ENCODE data around the gene NTNG2. TPM values are rescaled to one million over a fixed set of nuclear protein-coding genes. Genes with fewer than 3 reads are reported as not detected.

The NTNG2 gene
- total RNA-seq, 2 experiments from 2014 or later = 3.8 to 4.8 TPM

GRCh38 chr9:132181796-132182313 is 20.0 kb downstream of the NTNG2 start:
- Mint-ChIP-seq H3K27me3 (ENCODE audit: low read depth) (peaks cover 3% of the 10 kb centered on the region), H3K4me1 (ENCODE audit: low read depth) (no peaks in the 10 kb centered on the region), H3K4me3 (no peak overlapping the region), H3K27ac (no peak overlapping the region), H3K9me3 (ENCODE audit: insufficient read depth) (no peaks in the 10 kb centered on the region), H3K36me3 (ENCODE audit: low read depth) (no peaks in the 10 kb centered on the region)
- ATAC-seq (no peak), DNase-seq (no peak)
- ChIA-PET CTCF (interaction anchor here (1.4 kb wide), 1 partner anchor 12 kb away, joined by 5 read pairs; no protein-coding TSS in a partner anchor), POLR2A (no interaction called here)

- ATAC-seq = no peak
- Mint-ChIP-seq H3K36me3 (ENCODE audit: low read depth) (no peaks in the 10 kb centered on the region), H3K9me3 (ENCODE audit: insufficient read depth) (no peaks in the 10 kb centered on the region), H3K4me3 (no peak overlapping the region), H3K27me3 (ENCODE audit: low read depth) (peaks cover 3% of the 10 kb centered on the region), H3K27ac (no peak overlapping the region), H3K4me1 (ENCODE audit: low read depth) (no peaks in the 10 kb centered on the region)
- POLR2A ChIA-PET = no interaction called here
- DNase-seq = no peak
- CTCF ChIA-PET = interaction anchor here (1.0 to 1.4 kb wide), 2 partner anchors 13 to 54 kb away, joined by 4 to 5 read pairs; no protein-coding TSS in a partner anchor
These were observed 20.6 kb downstream of the NTNG2 start for GRCh38 chr9:132182314-132183091.

- Mint-ChIP-seq H3K9me3 (ENCODE audit: insufficient read depth) (no peaks in the 10 kb centered on the region), H3K27me3 (ENCODE audit: low read depth) (peaks cover 3% of the 10 kb centered on the region), H3K4me3 (no peak overlapping the region), H3K36me3 (ENCODE audit: low read depth) (no peaks in the 10 kb centered on the region), H3K27ac (no peak overlapping the region), H3K4me1 (ENCODE audit: low read depth) (no peaks in the 10 kb centered on the region)
- CTCF ChIA-PET = interaction anchor here (1.0 kb wide), 1 partner anchor 53 kb away, joined by 4 read pairs; no protein-coding TSS in a partner anchor
- no peak for DNase-seq
- no peak for ATAC-seq
- POLR2A ChIA-PET = no interaction called here
These were observed 21.3 kb downstream of the NTNG2 start for GRCh38 chr9:132183134-132183533.

GRCh38 chr9:132183715-132184114 is 21.9 kb downstream of the NTNG2 start:
- ATAC-seq (no peak), DNase-seq (no peak)
- H3K36me3 Mint-ChIP-seq (ENCODE audit: low read depth) = no peaks in the 10 kb centered on the region
- no peaks in the 10 kb centered on the region for H3K4me1 Mint-ChIP-seq (ENCODE audit: low read depth)
- ChIA-PET CTCF (interaction anchor here (1.0 kb wide), 1 partner anchor 53 kb away, joined by 4 read pairs; no protein-coding TSS in a partner anchor), POLR2A (no interaction called here)
- H3K4me3 Mint-ChIP-seq = no peak overlapping the region
- peaks cover 3% of the 10 kb centered on the region for H3K27me3 Mint-ChIP-seq (ENCODE audit: low read depth)
- no peak overlapping the region for H3K27ac Mint-ChIP-seq
- no peaks in the 10 kb centered on the region for H3K9me3 Mint-ChIP-seq (ENCODE audit: insufficient read depth)

GRCh38 chr9:132184124-132184523 is 22.3 kb downstream of the NTNG2 start:
- peaks cover 3% of the 10 kb centered on the region for H3K27me3 Mint-ChIP-seq (ENCODE audit: low read depth)
- H3K36me3 Mint-ChIP-seq (ENCODE audit: low read depth) = no peaks in the 10 kb centered on the region
- ATAC-seq = no peak
- no peaks in the 10 kb centered on the region for H3K9me3 Mint-ChIP-seq (ENCODE audit: insufficient read depth)
- DNase-seq = no peak
- H3K27ac Mint-ChIP-seq = no peak overlapping the region
- no peak overlapping the region for H3K4me3 Mint-ChIP-seq
- no peaks in the 10 kb centered on the region for H3K4me1 Mint-ChIP-seq (ENCODE audit: low read depth)
- ChIA-PET POLR2A (no interaction called here), CTCF (no interaction called here)

- Mint-ChIP-seq H3K4me3 (no peak overlapping the region), H3K36me3 (ENCODE audit: low read depth) (no peaks in the 10 kb centered on the region), H3K9me3 (ENCODE audit: insufficient read depth) (no peaks in the 10 kb centered on the region), H3K4me1 (ENCODE audit: low read depth) (no peaks in the 10 kb centered on the region), H3K27ac (no peak overlapping the region), H3K27me3 (ENCODE audit: low read depth) (peaks cover 3% of the 10 kb centered on the region)
- ATAC-seq (no peak), DNase-seq (no peak)
- POLR2A ChIA-PET = no interaction called here
- CTCF ChIA-PET = interaction anchor here (1.6 kb wide), 1 partner anchor 15 kb away, joined by 7 read pairs; no protein-coding TSS in a partner anchor
These were observed 23.5 kb downstream of the NTNG2 start for GRCh38 chr9:132185073-132186009.

GRCh38 chr9:132187121-132187620 is 25.3 kb downstream of the NTNG2 start:
- H3K4me1 Mint-ChIP-seq (ENCODE audit: low read depth) = no peaks in the 10 kb centered on the region
- POLR2A ChIA-PET = no interaction called here

GRCh38 chr9:132190966-132191365 is 29.1 kb downstream of the NTNG2 start:
- CTCF ChIA-PET = interaction anchor here (1.2 kb wide), 1 partner anchor 21 kb away, joined by 5 read pairs; no protein-coding TSS in a partner anchor
- no peaks in the 10 kb centered on the region for H3K9me3 Mint-ChIP-seq (ENCODE audit: insufficient read depth)
- ATAC-seq = no peak
- no peak for DNase-seq
- H3K27ac Mint-ChIP-seq = no peak overlapping the region
- no peaks in the 10 kb centered on the region for H3K4me1 Mint-ChIP-seq (ENCODE audit: low read depth)
- no peaks in the 10 kb centered on the region for H3K36me3 Mint-ChIP-seq (ENCODE audit: low read depth)
- no peak overlapping the region for H3K4me3 Mint-ChIP-seq
- no peaks in the 10 kb centered on the region for H3K27me3 Mint-ChIP-seq (ENCODE audit: low read depth)
- POLR2A ChIA-PET = no interaction called here

More at GRCh38 chr9:132187121-132187620, 25.3 kb downstream of the NTNG2 start:
- H3K4me3 Mint-ChIP-seq = no peak overlapping the region
- CTCF ChIA-PET = no interaction called here
- ATAC-seq (no peak), DNase-seq (no peak)
- no peaks in the 10 kb centered on the region for H3K36me3 Mint-ChIP-seq (ENCODE audit: low read depth)
- no peaks in the 10 kb centered on the region for H3K27me3 Mint-ChIP-seq (ENCODE audit: low read depth)
- no peak overlapping the region for H3K27ac Mint-ChIP-seq
- no peaks in the 10 kb centered on the region for H3K9me3 Mint-ChIP-seq (ENCODE audit: insufficient read depth)

- Mint-ChIP-seq H3K4me3 (no peak overlapping the region), H3K27ac (no peak overlapping the region), H3K9me3 (ENCODE audit: insufficient read depth) (no peaks in the 10 kb centered on the region), H3K4me1 (ENCODE audit: low read depth) (no peaks in the 10 kb centered on the region), H3K27me3 (ENCODE audit: low read depth) (no peaks in the 10 kb centered on the region), H3K36me3 (ENCODE audit: low read depth) (no peaks in the 10 kb centered on the region)
- ATAC-seq = no peak
- ChIA-PET CTCF (no interaction called here), POLR2A (no interaction called here)
- DNase-seq = no peak
These were observed 30.9 kb downstream of the NTNG2 start for GRCh38 chr9:132192728-132193127.

- DNase-seq (no peak), ATAC-seq (no peak)
- Mint-ChIP-seq H3K27me3 (ENCODE audit: low read depth) (no peaks in the 10 kb centered on the region), H3K9me3 (ENCODE audit: insufficient read depth) (no peaks in the 10 kb centered on the region), H3K4me1 (ENCODE audit: low read depth) (no peaks in the 10 kb centered on the region), H3K36me3 (ENCODE audit: low read depth) (no peaks in the 10 kb centered on the region), H3K4me3 (no peak overlapping the region), H3K27ac (no peak overlapping the region)
- ChIA-PET POLR2A (no interaction called here), CTCF (no interaction called here)
These were observed 31.6 kb downstream of the NTNG2 start for GRCh38 chr9:132193227-132194124.

- Mint-ChIP-seq H3K36me3 (ENCODE audit: low read depth) (no peaks in the 10 kb centered on the region), H3K4me3 (no peak overlapping the region), H3K27me3 (ENCODE audit: low read depth) (no peaks in the 10 kb centered on the region), H3K27ac (no peak overlapping the region), H3K4me1 (ENCODE audit: low read depth) (no peaks in the 10 kb centered on the region), H3K9me3 (ENCODE audit: insufficient read depth) (no peaks in the 10 kb centered on the region)
- ChIA-PET CTCF (no interaction called here), POLR2A (no interaction called here)
- ATAC-seq (no peak), DNase-seq (no peak)
These were observed 32.6 kb downstream of the NTNG2 start for GRCh38 chr9:132194508-132194907.

Data from activated CD8-positive, alpha-beta T cell treated with anti-CD3 and anti-CD28 coated beads, Interleukin-2, amount 10 ng/mL, durations not matched to agents 7 days and 5 days (primary cell).